AG04450 (cell line): Measurements from ENCODE around the gene PIGL. TPM values are rescaled to one million over a fixed set of nuclear protein-coding genes. Genes with fewer than 3 reads are reported as not detected.

Experiments
- CTCF ChIA-PET: fragments of 300-600, 350-600 bp; formaldehyde crosslinking; extraction: SDS; loops from one replicate; lab custom pipeline; 2022; ENCODE audit warnings: antibody characterized with exemption, inconsistent platforms; lab: Charles Lee
- POLR2A ChIA-PET: fragments of 350-600 bp; formaldehyde crosslinking; extraction: SDS; loops from one replicate; lab custom pipeline; 2021; ENCODE audit warnings: antibody characterized with exemption, inconsistent platforms; lab: Yijun Ruan, JAX
- DNase-seq: peaks from one replicate; pipeline ENCODE4 v3.0.0-alpha.2; 2011; ENCODE audit warnings: low read depth, low spot score
- H3K27ac ChIP-seq: one replicate; pipeline ENCODE4 v1.5.1; 2012; ENCODE audit warnings: low read depth, low read length, control low read depth
- H3K27me3 ChIP-seq: one replicate; pipeline ENCODE4 v1.6.0; 2012; ENCODE audit warnings: low read length; ENCODE audit not compliant: control insufficient read depth, insufficient read depth
- H3K4me3 ChIP-seq: 2 replicates; pipeline ENCODE4 v1.5.1; 2011; ENCODE audit warnings: mild to moderate bottlenecking, low read depth, low read length, control low read depth
- H3K9me3 ChIP-seq: 2 replicates; pipeline ENCODE4 v1.5.1; 2012; ENCODE audit warnings: low read length; ENCODE audit not compliant: control insufficient read depth, insufficient read depth
- CTCF ChIP-seq: IDR thresholded peaks from 2 replicates; pipeline ENCODE4 v1.5.1; 2011; ENCODE audit warnings: low read depth, low read length, control low read depth, inconsistent platforms
- polyA plus RNA-seq: library from polyadenylated mRNA; depleted of rRNA; stranded (reverse); fragments of >200 nt; gene quantifications from 2 replicates; pipeline ENCODE4 v1.2.3, GENCODE V29; 2011

PIGL gene
- polyA plus RNA-seq, 1 experiment: 16.5 TPM

GRCh38 chr17:16352303-16352666 lies 135.3 kb downstream of the PIGL start:
- TF ChIP-seq CTCF: no peak
- ChIA-PET POLR2A (interaction anchor here (0.6 to 3.5 kb wide), 5 partner anchors 29 to 122 kb away, joined by 3 to 20 read pairs (median 8); partner anchors contain the start of gene UBB), CTCF (interaction anchor here (1.0 to 6.5 kb wide), 5 partner anchors 10 to 47 kb away, joined by 3 to 73 read pairs (median 3); no protein-coding TSS in a partner anchor)
- Histone ChIP-seq H3K27me3 (no peaks in the 10 kb centered on the region), H3K9me3 (no peaks in the 10 kb centered on the region; the same call in 1 of the 2 replicates), H3K4me3 (peak overlapping the region; percentile 74), H3K27ac (peak overlapping the region; percentile 80)
- no peak for DNase-seq

- peak overlapping the region; percentile 74 for H3K4me3 ChIP-seq
- TF ChIP-seq CTCF: no peak
- POLR2A ChIA-PET: interaction anchor here (0.6 to 3.5 kb wide), 6 partner anchors 28 to 182 kb away, joined by 3 to 20 read pairs (median 6); partner anchors contain the start of genes NCOR1 and UBB
- H3K27ac ChIP-seq: peak overlapping the region; percentile 80
- no peaks in the 10 kb centered on the region for H3K27me3 ChIP-seq
- CTCF ChIA-PET: interaction anchor here (0.5 to 6.5 kb wide), 7 partner anchors 10 to 154 kb away, joined by 3 to 73 read pairs (median 6); no protein-coding TSS in a partner anchor
- H3K9me3 ChIP-seq: no peaks in the 10 kb centered on the region; the same call in 1 of the 2 replicates
- no peak for DNase-seq
Measured at GRCh38 chr17:16352667-16353316, 135.8 kb downstream of the PIGL start.

GRCh38 chr17:16353317-16354174 lies 136.5 kb downstream of the PIGL start, which contains the start of gene CENPV:
Gene CENPV, minus strand, starts transcription at chr17:16353469. Its CDS starts 33 bp downstream, at chr17:16353436.
- peak; percentile 7; the same call in 1 of the 2 replicates for TF ChIP-seq CTCF
- H3K4me3 ChIP-seq: peak within 1 kb of the TSS; percentile 74
- ChIA-PET CTCF (interaction anchor here (0.5 to 6.5 kb wide), 8 partner anchors 10 to 271 kb away, joined by 3 to 73 read pairs (median 6); no protein-coding TSS in a partner anchor), POLR2A (interaction anchor here (0.6 to 3.5 kb wide), 6 partner anchors 27 to 398 kb away, joined by 3 to 20 read pairs (median 7); partner anchors contain the start of genes NCOR1 and UBB)
- no peak for DNase-seq
- no peaks in the 10 kb centered on the region; the same call in 1 of the 2 replicates for H3K9me3 ChIP-seq
- peak within 1 kb of the TSS; percentile 80 for H3K27ac ChIP-seq
- no peaks in the 10 kb centered on the region for H3K27me3 ChIP-seq

- POLR2A ChIA-PET: interaction anchor here (3.5 kb wide), 1 partner anchor 26 kb away, joined by 20 read pairs; the partner anchor contains the start of gene UBB
Measured at GRCh38 chr17:16354585-16354984, 137.6 kb downstream of the PIGL start.

More at GRCh38 chr17:16354585-16354984, 137.6 kb downstream of the PIGL start:
- TF ChIP-seq CTCF: no peak
- H3K27me3 ChIP-seq: no peaks in the 10 kb centered on the region
- no peak overlapping the region for H3K4me3 ChIP-seq
- DNase-seq: no peak
- H3K9me3 ChIP-seq: no peaks in the 10 kb centered on the region; the same call in 1 of the 2 replicates
- CTCF ChIA-PET: interaction anchor here (1.6 to 6.5 kb wide), 2 partner anchors 9 to 24 kb away, joined by 4 to 73 read pairs; no protein-coding TSS in a partner anchor
- H3K27ac ChIP-seq: no peak overlapping the region
